ENCODE data around the gene COL1A1. TPM values are rescaled to one million over a fixed set of nuclear protein-coding genes. Genes with fewer than 3 reads are reported as not detected.
A peak's percentile ranks its signal among the peaks of the same experiment; 100 is the strongest.

Gene COL1A1
- polyA plus RNA-seq, 1 of the 3 experiments (the other 2 are of a cell fraction), result 1,461 TPM

DNA sequence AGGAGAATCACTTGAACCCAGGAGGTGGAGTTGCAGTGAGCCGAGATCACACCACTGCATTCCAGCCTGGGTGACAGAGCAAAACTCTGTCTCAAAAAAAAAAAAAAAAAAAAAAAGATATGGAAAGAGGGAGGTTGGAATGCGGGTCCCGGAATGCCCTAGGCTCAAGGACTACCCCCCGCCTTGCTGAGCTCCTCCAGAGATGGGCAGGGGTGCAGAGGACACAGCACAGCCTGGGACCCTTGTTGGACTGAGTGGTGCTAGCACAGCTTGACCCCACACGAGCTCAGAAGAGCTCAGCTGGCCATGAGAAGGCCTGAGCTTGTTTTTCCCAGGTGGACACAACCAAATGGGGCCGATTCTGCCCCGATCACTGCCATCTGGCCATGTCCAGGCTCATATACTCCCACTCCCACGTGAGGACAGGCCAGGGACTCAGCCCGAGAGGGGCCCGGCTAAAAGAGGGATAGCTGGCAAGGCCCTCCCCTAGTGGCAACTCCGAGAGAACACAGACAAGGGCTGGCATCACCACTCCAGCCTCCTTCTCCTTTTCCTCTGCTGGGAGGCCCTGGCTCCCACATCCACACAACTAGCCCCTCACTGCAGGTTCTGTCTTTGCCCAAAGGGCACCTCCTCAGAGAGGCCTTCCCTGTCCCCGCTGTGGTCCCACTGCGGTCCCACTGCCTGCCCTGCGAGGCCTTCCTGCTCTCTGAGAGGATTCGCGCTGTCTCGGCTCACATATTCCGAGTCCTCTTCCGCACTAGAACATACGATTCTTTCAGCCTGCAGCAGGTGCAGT is 24.7 kb downstream of the COL1A1 start:
- no peaks in the 10 kb centered on the region for H3K9me3 ChIP-seq
- no peak overlapping the region for H2AFZ ChIP-seq (ENCODE audit: low read depth)
- peak overlapping the region; percentile 94 to 100 for H3K27ac ChIP-seq (ENCODE audit: low read depth in 2 of 2, low read length in 1 of 2)
- WGBS (ENCODE audit: low lambda C conversion rate), result 95% methylated on average over 17 of the region's 20 CpGs
- H4K20me1 ChIP-seq (ENCODE audit: insufficient read depth), result peaks cover 3% of the 10 kb centered on the region; the same call in 1 of the 2 replicates
- H3K9ac ChIP-seq, result no peak overlapping the region
- TF ChIP-seq CTCF (IDR thresholded peaks at IDR 0.05), result peak; percentile 37
- TF ChIP-seq SMC3 (IDR thresholded peaks at IDR 0.05; ENCODE audit: low read depth, low read length), result no peak
- no peak for TF ChIP-seq SIN3A (IDR thresholded peaks at IDR 0.05; ENCODE audit: borderline replicate concordance, low read depth, low read length)
- no peaks in the 10 kb centered on the region for H3K36me3 ChIP-seq (replicated peaks in 1 of 2; ENCODE audit: control insufficient read depth in 1 of 2, insufficient read depth in 2 of 2, low read length in 1 of 2)
- H3K4me3 ChIP-seq (ENCODE audit: low read depth in 2 of 2, low read length in 1 of 2), result no peak overlapping the region
- H3K9me2 ChIP-seq, result no peaks in the 10 kb centered on the region
- DNase-seq, result no peak
- H3K4me2 ChIP-seq, result no peak overlapping the region
- peaks cover 33 to 60% of the 10 kb centered on the region in 2 experiments for H3K4me1 ChIP-seq (ENCODE audit: control insufficient read depth in 1 of 2, insufficient read depth in 2 of 2, low read depth in 1 of 2, low read length in 1 of 2)
- CTCF ChIA-PET, result interaction anchor here (0.9 to 17.0 kb wide), 13 partner anchors 8 to 122 kb away, joined by 3 to 517 read pairs (median 21); partner anchors contain the start of genes COL1A1, PDK2 and PPP1R9B
- no peaks in the 10 kb centered on the region for H3K27me3 ChIP-seq (ENCODE audit: insufficient read depth)
- POLR2A ChIA-PET, result interaction anchor here (1.6 to 2.0 kb wide), 3 partner anchors 11 to 21 kb away, joined by 4 to 17 read pairs (median 7); partner anchors contain the start of gene SGCA
- H3K79me2 ChIP-seq (ENCODE audit: insufficient read depth), result no peaks in the 10 kb centered on the region
- peaks cover 55% of the 10 kb centered on the region for H3F3A ChIP-seq (replicated peaks; ENCODE audit: insufficient read depth)

GRCh38 chr17:50175035-50175807 is 26.2 kb downstream of the COL1A1 start:
- H3K79me2 ChIP-seq (ENCODE audit: insufficient read depth), result no peaks in the 10 kb centered on the region
- no peak overlapping the region for H2AFZ ChIP-seq (ENCODE audit: low read depth)
- no peak for TF ChIP-seq SMC3 (IDR thresholded peaks at IDR 0.05; ENCODE audit: low read depth, low read length)
- TF ChIP-seq TEAD4 (IDR thresholded peaks at IDR 0.05; ENCODE audit: borderline replicate concordance, insufficient read depth), result no peak
- no peak for TF ChIP-seq MAX (IDR thresholded peaks at IDR 0.05; ENCODE audit: low read depth)
- H3K4me2 ChIP-seq, result no peak overlapping the region
- no peaks in the 10 kb centered on the region for H3K9me2 ChIP-seq
- H3K4me1 ChIP-seq (ENCODE audit: control insufficient read depth in 1 of 2, insufficient read depth in 2 of 2, low read depth in 1 of 2, low read length in 1 of 2), result peaks cover 33 to 53% of the 10 kb centered on the region in 2 experiments
- H3F3A ChIP-seq (replicated peaks; ENCODE audit: insufficient read depth), result peaks cover 45% of the 10 kb centered on the region
- H3K27me3 ChIP-seq (ENCODE audit: insufficient read depth), result no peaks in the 10 kb centered on the region
- no peak overlapping the region for H3K9ac ChIP-seq
- H3K36me3 ChIP-seq (replicated peaks in 1 of 2; ENCODE audit: control insufficient read depth in 1 of 2, insufficient read depth in 2 of 2, low read length in 1 of 2), result no peaks in the 10 kb centered on the region
- no peaks in the 10 kb centered on the region for H3K9me3 ChIP-seq
- WGBS (ENCODE audit: low lambda C conversion rate), result 97% methylated on average over 9 of the region's 16 CpGs
- H3K27ac ChIP-seq (ENCODE audit: low read depth in 2 of 2, low read length in 1 of 2), result peak overlapping the region in 1 of 2 experiments; percentile 4; a peak in 2 of 4 replicates
- H4K20me1 ChIP-seq (ENCODE audit: insufficient read depth), result no peaks in the 10 kb centered on the region
- no peak for DNase-seq
- ChIA-PET POLR2A (interaction anchor here (1.1 kb wide), 1 partner anchor 25 kb away, joined by 5 read pairs; the partner anchor contains the start of gene PPP1R9B), CTCF (interaction anchor here (4.6 to 17.0 kb wide), 5 partner anchors 14 to 123 kb away, joined by 22 to 517 read pairs (median 388); partner anchors contain the start of genes COL1A1 and TMEM92)
- no peak overlapping the region for H3K4me3 ChIP-seq (ENCODE audit: low read depth in 2 of 2, low read length in 1 of 2)
